Measurements from ENCODE around the gene PASD1. TPM values are rescaled to one million over a fixed set of nuclear protein-coding genes. Genes with fewer than 3 reads are reported as not detected.

The PASD1 gene
- total and polyA plus RNA-seq, 10 of the 15 experiments (the other 5 are each of a cell fraction or from before 2014, with no cell fraction given): under 0.01 to 0.01 TPM; not detected in 8

- intact Hi-C loops (cut with micrococcal nuclease; ENCODE audit: unreplicated experiment): no loop called here
- no peak for FAIRE-seq
These were observed 130.6 kb downstream of the PASD1 start for GRCh38 chrX:151694121-151694520.

GRCh38 chrX:151694661-151695582, 131.4 kb downstream of the PASD1 start, which contains the start of gene PRRG3:
Gene PRRG3 (plus strand): TSS chrX:151695458. CDS start chrX:151698815, 3,357 bp downstream.
- Histone ChIP-seq H2AFZ (ENCODE audit: control insufficient read depth, low read depth, low read length) (no peak within 1 kb of the TSS), H3K4me3 (no peak within 1 kb of the TSS), H4K20me1 (ENCODE audit: control insufficient read depth, insufficient read depth) (no peaks in the 10 kb centered on the region), H3K27me3 (replicated peaks in 1 of 2; ENCODE audit: control insufficient read depth in 2 of 2, insufficient read depth in 2 of 2, low read length in 1 of 2) (no peaks in the 10 kb centered on the region), H3K9me3 (replicated peaks; ENCODE audit: control insufficient read depth, insufficient read depth, low read length) (no peaks in the 10 kb centered on the region), H3K9ac (ENCODE audit: control insufficient read depth, insufficient read depth, low read length) (no peak within 1 kb of the TSS), H3K79me2 (ENCODE audit: control insufficient read depth, insufficient read depth, low read length) (no peaks in the 10 kb centered on the region), H3K27ac (ENCODE audit: control insufficient read depth, insufficient read depth) (no peak within 1 kb of the TSS), H3K4me1 (ENCODE audit: control insufficient read depth, insufficient read depth, low read length) (no peaks in the 10 kb centered on the region), H3K36me3 (ENCODE audit: control insufficient read depth in 2 of 2, insufficient read depth in 2 of 2, low read length in 1 of 2) (no peaks in the 10 kb centered on the region), H3K4me2 (ENCODE audit: control insufficient read depth, insufficient read depth) (no peak within 1 kb of the TSS)
- no peak for ATAC-seq
- ChIA-PET POLR2A (no interaction called here), CTCF (no interaction called here), RAD21 (ENCODE audit: unreplicated experiment) (no interaction called here), SMC1A (ENCODE audit: uncharacterized antibody, unreplicated experiment) (no interaction called here)
- in situ Hi-C loops (cut with MboI) (loop anchor here (25.0 kb wide), 1 partner anchor 933 kb away; no protein-coding TSS in a partner anchor), intact Hi-C loops (cut with micrococcal nuclease; ENCODE audit: unreplicated experiment) (no loop called here)
- WGBS (ENCODE audit: insufficient coverage, insufficient replicate concordance, low lambda C conversion rate, missing lambda C conversion rate): 61% methylated on average over 19 of the region's 100 CpGs
- BruUV-seq (replicated peaks): no TSS peak
- no peak for DNase-seq (ENCODE audit: low read depth, low spot score)
- no peak for TF ChIP-seq POU2F2 (IDR thresholded peaks at IDR 0.05; ENCODE audit: borderline replicate concordance, low read depth, low read length)
- TF ChIP-seq DPF2 (IDR thresholded peaks at IDR 0.05): no peak
- no peak for TF ChIP-seq ZNF384 (IDR thresholded peaks at IDR 0.05; ENCODE audit: borderline replicate concordance, low read depth, low read length)
- no peak for TF ChIP-seq FOS (IDR thresholded peaks at IDR 0.05; ENCODE audit: borderline replicate concordance, extremely low read depth, insufficient read length)
- no peak for TF ChIP-seq SREBF2 (IDR thresholded peaks at IDR 0.05; ENCODE audit: low read length)
- TF ChIP-seq KLF5 (IDR thresholded peaks at IDR 0.05; ENCODE audit: partially characterized antibody): no peak
- TF ChIP-seq RAD51 (IDR thresholded peaks at IDR 0.05): no peak
- TF ChIP-seq PAX8 (IDR thresholded peaks at IDR 0.05): no peak
- no peak for TF ChIP-seq KDM1A (IDR thresholded peaks at IDR 0.05; ENCODE audit: borderline replicate concordance)
- no peak for FAIRE-seq

More at GRCh38 chrX:151694121-151694520, 130.6 kb downstream of the PASD1 start:
- no peaks in the 10 kb centered on the region for H3K79me2 ChIP-seq (ENCODE audit: control insufficient read depth, insufficient read depth, low read length)
- no peaks in the 10 kb centered on the region for H3K9me3 ChIP-seq (replicated peaks; ENCODE audit: control insufficient read depth, insufficient read depth, low read length)
- in situ Hi-C loops (cut with MboI): loop anchor here (25.0 kb wide), 1 partner anchor 932 kb away; no protein-coding TSS in a partner anchor
- no peak for TF ChIP-seq RAD21 (IDR thresholded peaks at IDR 0.05; ENCODE audit: insufficient read depth, low read depth, low read length)
- TF ChIP-seq NBN (IDR thresholded peaks at IDR 0.05): no peak
- TF ChIP-seq ZNF384 (IDR thresholded peaks at IDR 0.05; ENCODE audit: borderline replicate concordance, low read depth, low read length): no peak
- ATAC-seq (no peak), DNase-seq (ENCODE audit: low read depth, low spot score) (no peak)
- H4K20me1 ChIP-seq (ENCODE audit: control insufficient read depth, insufficient read depth): no peaks in the 10 kb centered on the region
- H3K27me3 ChIP-seq (replicated peaks in 1 of 2; ENCODE audit: control insufficient read depth in 2 of 2, insufficient read depth in 2 of 2, low read length in 1 of 2): no peaks in the 10 kb centered on the region
- no peaks in the 10 kb centered on the region for H3K4me1 ChIP-seq (ENCODE audit: control insufficient read depth, insufficient read depth, low read length)
- H2AFZ ChIP-seq (ENCODE audit: control insufficient read depth, low read depth, low read length): no peak overlapping the region
- ChIA-PET RAD21 (ENCODE audit: unreplicated experiment) (no interaction called here), SMC1A (ENCODE audit: uncharacterized antibody, unreplicated experiment) (no interaction called here), POLR2A (no interaction called here), CTCF (no interaction called here)
- H3K4me2 ChIP-seq (ENCODE audit: control insufficient read depth, insufficient read depth): no peak overlapping the region
- no TSS peak for BruUV-seq (replicated peaks)
- no peak overlapping the region for H3K4me3 ChIP-seq
- H3K27ac ChIP-seq (ENCODE audit: control insufficient read depth, insufficient read depth): no peak overlapping the region
- H3K36me3 ChIP-seq (ENCODE audit: control insufficient read depth in 2 of 2, insufficient read depth in 2 of 2, low read length in 1 of 2): no peaks in the 10 kb centered on the region
- 74% methylated on average over 12 of the region's 12 CpGs for WGBS (ENCODE audit: insufficient coverage, insufficient replicate concordance, low lambda C conversion rate, missing lambda C conversion rate)
- no peak overlapping the region for H3K9ac ChIP-seq (ENCODE audit: control insufficient read depth, insufficient read depth, low read length)
